ENCODE measurements around the gene UMAD1. TPM values are rescaled to one million over a fixed set of nuclear protein-coding genes. Genes with fewer than 3 reads are reported as not detected.
A peak's percentile ranks its signal among the peaks of the same experiment; 100 is the strongest.

UMAD1 gene
- polyA plus RNA-seq, 1 of the 3 experiments (the other 2 are of a cell fraction), result 13.9 TPM

- 0 out of 2 replicates have a peak, but pooled peaks cover 7% of the 10 kb centered on the region for H3K79me2 ChIP-seq (ENCODE audit: insufficient read depth)
- ChIA-PET POLR2A (no interaction called here), CTCF (interaction anchor here (1.3 to 4.3 kb wide), 2 partner anchors 16 to 23 kb away, joined by 5 to 21 read pairs; no protein-coding TSS in a partner anchor)
- H3K9ac ChIP-seq, result no peak overlapping the region
- no peaks in the 10 kb centered on the region for H4K20me1 ChIP-seq (ENCODE audit: insufficient read depth)
- peaks cover 0 to 5% of the 10 kb centered on the region in 2 experiments; a peak in 2 of 4 replicates for H3K4me1 ChIP-seq (ENCODE audit: control insufficient read depth in 1 of 2, insufficient read depth in 2 of 2, low read depth in 1 of 2, low read length in 1 of 2)
- H3K9me3 ChIP-seq, result no peaks in the 10 kb centered on the region
- WGBS (ENCODE audit: low lambda C conversion rate), result 98% methylated on average over 1 of the region's 1 CpG
- H3K9me2 ChIP-seq, result no peaks in the 10 kb centered on the region
- TF ChIP-seq MAX (IDR thresholded peaks at IDR 0.05; ENCODE audit: low read depth) (no peak), JUND (IDR thresholded peaks at IDR 0.05) (no peak), TEAD4 (IDR thresholded peaks at IDR 0.05; ENCODE audit: borderline replicate concordance, insufficient read depth) (no peak), SIN3A (IDR thresholded peaks at IDR 0.05; ENCODE audit: borderline replicate concordance, low read depth, low read length) (no peak), TAF1 (IDR thresholded peaks at IDR 0.05; ENCODE audit: borderline replicate concordance, low read depth, low read length) (no peak), PBX3 (IDR thresholded peaks at IDR 0.05) (no peak), POLR2AphosphoS5 (IDR thresholded peaks at IDR 0.05; ENCODE audit: low read depth, low read length) (no peak), TCF12 (IDR thresholded peaks at IDR 0.05) (no peak)
- TF ChIP-seq, protein P1, sequence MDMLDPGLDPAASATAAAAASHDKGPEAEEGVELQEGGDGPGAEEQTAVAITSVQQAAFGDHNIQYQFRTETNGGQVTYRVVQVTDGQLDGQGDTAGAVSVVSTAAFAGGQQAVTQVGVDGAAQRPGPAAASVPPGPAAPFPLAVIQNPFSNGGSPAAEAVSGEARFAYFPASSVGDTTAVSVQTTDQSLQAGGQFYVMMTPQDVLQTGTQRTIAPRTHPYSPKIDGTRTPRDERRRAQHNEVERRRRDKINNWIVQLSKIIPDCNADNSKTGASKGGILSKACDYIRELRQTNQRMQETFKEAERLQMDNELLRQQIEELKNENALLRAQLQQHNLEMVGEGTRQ (IDR thresholded peaks at IDR 0.05; ENCODE audit: borderline replicate concordance, low read depth, low read length), result no peak
- H3K36me3 ChIP-seq (replicated peaks in 1 of 2; ENCODE audit: control insufficient read depth in 1 of 2, insufficient read depth in 2 of 2, low read length in 1 of 2), result no peaks in the 10 kb centered on the region
- DNase-seq, result no peak
- no peak overlapping the region for H3K4me3 ChIP-seq (ENCODE audit: low read depth in 2 of 2, low read length in 1 of 2)
- H3K27ac ChIP-seq (ENCODE audit: low read depth in 2 of 2, low read length in 1 of 2), result 0 out of 4 replicates have a peak overlapping the region, but pooled peaks of 1 of the 2 experiments have one; percentile 24
- H3K27me3 ChIP-seq (ENCODE audit: insufficient read depth), result no peaks in the 10 kb centered on the region
- H3F3A ChIP-seq (replicated peaks; ENCODE audit: insufficient read depth), result no peaks in the 10 kb centered on the region
- H3K4me2 ChIP-seq, result no peak overlapping the region
- H2AFZ ChIP-seq (ENCODE audit: low read depth), result no peak overlapping the region
Observed at GRCh38 chr7:7665031-7665430, 24.5 kb downstream of the UMAD1 start.

- H3F3A ChIP-seq (replicated peaks; ENCODE audit: insufficient read depth), result no peaks in the 10 kb centered on the region
- no peaks in the 10 kb centered on the region for H4K20me1 ChIP-seq (ENCODE audit: insufficient read depth)
- no peak for TF ChIP-seq REST (IDR thresholded peaks at IDR 0.05; ENCODE audit: low read depth, low read length)
- CTCF ChIA-PET, result interaction anchor here (1.7 to 4.3 kb wide), 2 partner anchors 14 to 72 kb away, joined by 3 to 21 read pairs; no protein-coding TSS in a partner anchor
- no peak for DNase-seq
- POLR2A ChIA-PET, result interaction anchor here (0.6 kb wide), 1 partner anchor 93 kb away, joined by 3 read pairs; no protein-coding TSS in a partner anchor
- no peaks in the 10 kb centered on the region for H3K36me3 ChIP-seq (replicated peaks in 1 of 2; ENCODE audit: control insufficient read depth in 1 of 2, insufficient read depth in 2 of 2, low read length in 1 of 2)
- 96% methylated on average over 2 of the region's 2 CpGs for WGBS (ENCODE audit: low lambda C conversion rate)
- H2AFZ ChIP-seq (ENCODE audit: low read depth), result no peak overlapping the region
- H3K9ac ChIP-seq, result no peak overlapping the region
- H3K4me3 ChIP-seq (ENCODE audit: low read depth in 2 of 2, low read length in 1 of 2), result no peak overlapping the region
- H3K27ac ChIP-seq (ENCODE audit: low read depth in 2 of 2, low read length in 1 of 2), result no peak overlapping the region
- H3K9me2 ChIP-seq, result no peaks in the 10 kb centered on the region
- no peak overlapping the region for H3K4me2 ChIP-seq
- peaks cover 0 to 5% of the 10 kb centered on the region in 2 experiments; a peak in 2 of 4 replicates for H3K4me1 ChIP-seq (ENCODE audit: control insufficient read depth in 1 of 2, insufficient read depth in 2 of 2, low read depth in 1 of 2, low read length in 1 of 2)
- no peaks in the 10 kb centered on the region for H3K27me3 ChIP-seq (ENCODE audit: insufficient read depth)
- no peaks in the 10 kb centered on the region for H3K9me3 ChIP-seq
- H3K79me2 ChIP-seq (ENCODE audit: insufficient read depth), result no peaks in the 10 kb centered on the region
Observed at GRCh38 chr7:7667187-7667586, 26.6 kb downstream of the UMAD1 start.
